Panc1 (cell line): Measurements from ENCODE around the gene EGFLAM. TPM values are rescaled to one million over a fixed set of nuclear protein-coding genes. Genes with fewer than 3 reads are reported as not detected.

Source experiments
- ATAC-seq: fragments of 200-7000 bp; cut with Tn5 transposase; 2 replicates; pipeline ENCODE4 v1.9.1; 2020; ENCODE audit warnings: mild to moderate bottlenecking, moderate library complexity
- BruUV-seq: library from RNA; stranded (reverse); fragments of 400-500 nt; replicated peaks from 2 replicates; lab custom pipeline; 2021; lab: Mats Ljungman, UMichigan
- CTCF ChIA-PET: fragments of 300-600 bp; sonication (Branson Sonifier 250); formaldehyde crosslinking; loops from one replicate; lab custom pipeline; 2022; ENCODE audit warnings: antibody characterized with exemption; lab: Charles Lee
- POLR2A ChIA-PET: fragments of 300-600 bp; sonication (Branson Sonifier 250); formaldehyde crosslinking; loops from one replicate; lab custom pipeline; 2022; ENCODE audit warnings: antibody characterized with exemption; lab: Charles Lee
- DNase-seq: peaks from one replicate; pipeline ENCODE4 v3.0.0-alpha.2; 2010; ENCODE audit warnings: low read depth, low spot score
- H3K27ac ChIP-seq: 2 replicates; pipeline ENCODE4 v1.5.1; 2011; ENCODE audit warnings: mild to moderate bottlenecking, low read length, inconsistent platforms
- H3K27me3 ChIP-seq: fragments of 200-500 bp; sonication (Bioruptor generic); 2 replicates; pipeline ENCODE4 v1.6.0; 2014; ENCODE audit warnings: low read length, inconsistent platforms; ENCODE audit not compliant: control insufficient read depth, insufficient read depth
- H3K36me3 ChIP-seq: fragments of 200-500 bp; sonication (Bioruptor generic); 2 replicates; pipeline ENCODE4 v1.5.1; 2014; ENCODE audit warnings: inconsistent platforms, mild to moderate bottlenecking, low read length, moderate library complexity; ENCODE audit not compliant: control insufficient read depth, insufficient read depth
- H3K4me1 ChIP-seq: 2 replicates; pipeline ENCODE4 v1.5.1; 2011; ENCODE audit warnings: inconsistent platforms, mild to moderate bottlenecking, low read length, moderate library complexity; ENCODE audit not compliant: control insufficient read depth, insufficient read depth
- H3K4me3 ChIP-seq, 2 experiments: 2 replicates each; pipeline ENCODE4 v1.5.1; 2011 to 2012; ENCODE audit warnings: low read depth in 2 of 2, low read length in 2 of 2, mild to moderate bottlenecking in 2 of 2, inconsistent platforms in 1 of 2, moderate library complexity in 1 of 2
- H3K9me3 ChIP-seq: fragments of 200-500 bp; sonication (Bioruptor generic); 2 replicates; pipeline ENCODE4 v1.5.1; 2014; ENCODE audit warnings: low read depth, mild to moderate bottlenecking, inconsistent platforms, low read length, moderate library complexity; ENCODE audit not compliant: control insufficient read depth, insufficient read depth
- POLR2AphosphoS5 ChIP-seq: IDR thresholded peaks from 2 replicates; pipeline ENCODE4 v1.6.1; 2012; ENCODE audit warnings: mild to moderate bottlenecking, low read depth, low read length, moderate library complexity
- SIN3A ChIP-seq: IDR thresholded peaks from 2 replicates; pipeline ENCODE4 v1.6.1; 2012; ENCODE audit warnings: low read depth, mild to moderate bottlenecking, low read length, moderate library complexity, borderline replicate concordance; ENCODE audit not compliant: insufficient read depth
- TCF7L2 ChIP-seq: IDR thresholded peaks from 2 replicates; pipeline ENCODE4 v1.6.1; 2011; ENCODE audit warnings: mild to moderate bottlenecking, low read depth, low read length, inconsistent platforms
- in situ Hi-C: cut with HindIII; loops from 2 replicates; pipeline ENCODE4 v1.10.0; 2016; ENCODE audit warnings: low sequenced_read_pairs, low pct_unique_long_range_greater_than_20kb
- intact Hi-C: fragments of 100-400 bp; cut with micrococcal nuclease; formaldehyde crosslinking; loops from one replicate; pipeline ENCODE4 v1.10.0; 2022; ENCODE audit not compliant: unreplicated experiment
- total RNA-seq: library from RNA; stranded (reverse); gene quantifications from one replicate; pipeline ENCODE4 v1.2.1, GENCODE V29; 2021; ENCODE audit not compliant: unreplicated experiment
- TF ChIP-seq, protein P1 (sequence below), 2 experiments: IDR thresholded peaks; 2 replicates each; pipeline ENCODE4 v1.6.1; 2011 to 2012; ENCODE audit warnings: low read depth in 2 of 2, control low read depth in 1 of 2, low read length in 1 of 2, mild to moderate bottlenecking in 1 of 2, moderate library complexity in 1 of 2; ENCODE audit not compliant: insufficient read depth in 1 of 2
- TF ChIP-seq, protein P2 (sequence below): fragments of 450-650 bp; IDR thresholded peaks from 2 replicates; pipeline ENCODE4 v1.5.1; 2017; ENCODE audit warnings: mild to moderate bottlenecking

Gene EGFLAM
- total RNA-seq, 1 experiment from 2014 or later: 14.8 TPM

DNA sequence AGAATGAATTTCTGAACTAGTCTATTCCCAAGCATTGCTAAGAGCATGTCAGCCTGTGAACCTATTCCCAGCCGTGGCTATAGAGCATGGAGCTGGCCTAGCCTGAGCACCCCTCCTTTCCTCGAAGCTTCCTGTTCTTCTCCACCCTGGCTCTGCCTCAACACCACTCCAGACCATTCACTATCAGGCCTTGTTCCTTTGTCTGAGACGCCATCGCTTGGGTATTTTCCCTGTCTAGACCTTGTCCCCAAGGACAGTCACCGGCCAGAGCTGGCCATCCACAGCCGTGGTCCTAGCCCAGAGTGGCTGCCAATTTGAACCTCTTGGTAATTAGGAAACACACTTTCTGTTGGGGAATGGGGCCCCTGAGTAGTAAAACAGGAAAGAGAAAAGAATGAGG, 192.3 kb downstream of the EGFLAM start:
- intact Hi-C loops: no loop called here
- in situ Hi-C loops: no loop called here
- Histone ChIP-seq H3K4me1 (0 out of 2 replicates have a peak, but pooled peaks cover 5% of the 10 kb centered on the region), H3K27ac (no peak overlapping the region), H3K9me3 (no peaks in the 10 kb centered on the region), H3K27me3 (no peaks in the 10 kb centered on the region), H3K36me3 (no peaks in the 10 kb centered on the region), H3K4me3 (no peak overlapping the region)
- TF ChIP-seq POLR2AphosphoS5: no peak
- no peak for TF ChIP-seq SIN3A
- TF ChIP-seq TCF7L2: no peak
- TF ChIP-seq, protein P1, sequence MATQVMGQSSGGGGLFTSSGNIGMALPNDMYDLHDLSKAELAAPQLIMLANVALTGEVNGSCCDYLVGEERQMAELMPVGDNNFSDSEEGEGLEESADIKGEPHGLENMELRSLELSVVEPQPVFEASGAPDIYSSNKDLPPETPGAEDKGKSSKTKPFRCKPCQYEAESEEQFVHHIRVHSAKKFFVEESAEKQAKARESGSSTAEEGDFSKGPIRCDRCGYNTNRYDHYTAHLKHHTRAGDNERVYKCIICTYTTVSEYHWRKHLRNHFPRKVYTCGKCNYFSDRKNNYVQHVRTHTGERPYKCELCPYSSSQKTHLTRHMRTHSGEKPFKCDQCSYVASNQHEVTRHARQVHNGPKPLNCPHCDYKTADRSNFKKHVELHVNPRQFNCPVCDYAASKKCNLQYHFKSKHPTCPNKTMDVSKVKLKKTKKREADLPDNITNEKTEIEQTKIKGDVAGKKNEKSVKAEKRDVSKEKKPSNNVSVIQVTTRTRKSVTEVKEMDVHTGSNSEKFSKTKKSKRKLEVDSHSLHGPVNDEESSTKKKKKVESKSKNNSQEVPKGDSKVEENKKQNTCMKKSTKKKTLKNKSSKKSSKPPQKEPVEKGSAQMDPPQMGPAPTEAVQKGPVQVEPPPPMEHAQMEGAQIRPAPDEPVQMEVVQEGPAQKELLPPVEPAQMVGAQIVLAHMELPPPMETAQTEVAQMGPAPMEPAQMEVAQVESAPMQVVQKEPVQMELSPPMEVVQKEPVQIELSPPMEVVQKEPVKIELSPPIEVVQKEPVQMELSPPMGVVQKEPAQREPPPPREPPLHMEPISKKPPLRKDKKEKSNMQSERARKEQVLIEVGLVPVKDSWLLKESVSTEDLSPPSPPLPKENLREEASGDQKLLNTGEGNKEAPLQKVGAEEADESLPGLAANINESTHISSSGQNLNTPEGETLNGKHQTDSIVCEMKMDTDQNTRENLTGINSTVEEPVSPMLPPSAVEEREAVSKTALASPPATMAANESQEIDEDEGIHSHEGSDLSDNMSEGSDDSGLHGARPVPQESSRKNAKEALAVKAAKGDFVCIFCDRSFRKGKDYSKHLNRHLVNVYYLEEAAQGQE (IDR thresholded peaks at IDR 0.05; ENCODE audit: insufficient read depth in 1 of 2, low read depth in 2 of 2, low read length in 1 of 2): no peak
- TF ChIP-seq, protein P2, sequence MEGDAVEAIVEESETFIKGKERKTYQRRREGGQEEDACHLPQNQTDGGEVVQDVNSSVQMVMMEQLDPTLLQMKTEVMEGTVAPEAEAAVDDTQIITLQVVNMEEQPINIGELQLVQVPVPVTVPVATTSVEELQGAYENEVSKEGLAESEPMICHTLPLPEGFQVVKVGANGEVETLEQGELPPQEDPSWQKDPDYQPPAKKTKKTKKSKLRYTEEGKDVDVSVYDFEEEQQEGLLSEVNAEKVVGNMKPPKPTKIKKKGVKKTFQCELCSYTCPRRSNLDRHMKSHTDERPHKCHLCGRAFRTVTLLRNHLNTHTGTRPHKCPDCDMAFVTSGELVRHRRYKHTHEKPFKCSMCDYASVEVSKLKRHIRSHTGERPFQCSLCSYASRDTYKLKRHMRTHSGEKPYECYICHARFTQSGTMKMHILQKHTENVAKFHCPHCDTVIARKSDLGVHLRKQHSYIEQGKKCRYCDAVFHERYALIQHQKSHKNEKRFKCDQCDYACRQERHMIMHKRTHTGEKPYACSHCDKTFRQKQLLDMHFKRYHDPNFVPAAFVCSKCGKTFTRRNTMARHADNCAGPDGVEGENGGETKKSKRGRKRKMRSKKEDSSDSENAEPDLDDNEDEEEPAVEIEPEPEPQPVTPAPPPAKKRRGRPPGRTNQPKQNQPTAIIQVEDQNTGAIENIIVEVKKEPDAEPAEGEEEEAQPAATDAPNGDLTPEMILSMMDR: no peak
- POLR2A ChIA-PET: no interaction called here
- no TSS peak for BruUV-seq
- DNase-seq (no peak), ATAC-seq (no peak)
- CTCF ChIA-PET: interaction anchor here (1.4 kb wide), 1 partner anchor 9 kb away, joined by 3 read pairs; no protein-coding TSS in a partner anchor

GRCh38 chr5:38451074-38451725, 192.8 kb downstream of the EGFLAM start:
- intact Hi-C loops (no loop called here), in situ Hi-C loops (no loop called here)
- no peak for DNase-seq
- no TSS peak for BruUV-seq
- H3K4me3 ChIP-seq: no peak overlapping the region
- ATAC-seq: no peak
- TF ChIP-seq SIN3A (no peak), TCF7L2 (no peak), POLR2AphosphoS5 (no peak)
- TF ChIP-seq, protein P1 (IDR thresholded peaks at IDR 0.05; ENCODE audit: insufficient read depth in 1 of 2, low read depth in 2 of 2, low read length in 1 of 2): no peak
- TF ChIP-seq, protein P2: no peak
- no peaks in the 10 kb centered on the region for H3K27me3 ChIP-seq
- H3K27ac ChIP-seq: no peak overlapping the region
- ChIA-PET POLR2A (no interaction called here), CTCF (interaction anchor here (1.4 kb wide), 1 partner anchor 9 kb away, joined by 3 read pairs; no protein-coding TSS in a partner anchor)
- 0 out of 2 replicates have a peak, but pooled peaks cover 5% of the 10 kb centered on the region for H3K4me1 ChIP-seq
- no peaks in the 10 kb centered on the region for H3K9me3 ChIP-seq
- H3K36me3 ChIP-seq: no peaks in the 10 kb centered on the region
